Mesodermal cell (in vitro differentiated cells): ENCODE results near the gene GALC.

Experiments
- H3K27ac ChIP-seq: 2 replicates; pipeline ENCODE4 v1.7.0; 2013; ENCODE audit warnings: mild to moderate bottlenecking, low read depth, low read length, moderate library complexity; ENCODE audit not compliant: severe bottlenecking
- H3K36me3 ChIP-seq: 2 replicates; pipeline ENCODE4 v1.7.1; 2013; ENCODE audit warnings: mild to moderate bottlenecking, low read length, moderate library complexity; ENCODE audit not compliant: control insufficient read depth, insufficient read depth
- H3K4me1 ChIP-seq: one replicate; pipeline ENCODE4 v1.7.1; 2013; ENCODE audit warnings: mild to moderate bottlenecking, low read length; ENCODE audit not compliant: insufficient read depth, control insufficient read depth, poor library complexity, severe bottlenecking
- H3K4me3 ChIP-seq: 2 replicates; pipeline ENCODE4 v1.7.0; 2013; ENCODE audit warnings: low read length, control low read depth, mild to moderate bottlenecking; ENCODE audit not compliant: insufficient read depth, poor library complexity, severe bottlenecking; ENCODE audit errors: extremely low read depth
- H3K9me3 ChIP-seq: 2 replicates; pipeline ENCODE4 v1.7.1; 2013; ENCODE audit warnings: mild to moderate bottlenecking, low read length, moderate library complexity; ENCODE audit not compliant: control insufficient read depth
- WGBS, 2 experiments: methylation state at CpG; one replicate each; pipeline ENCODE4 v1.1.5; 2013; ENCODE audit warnings: missing lambda C conversion rate in 2 of 2; ENCODE audit not compliant: insufficient coverage in 2 of 2; 5-methylcytosine and 5-hydroxymethylcytosine counted together

GALC gene

GRCh38 chr14:87916103-87916885, 76.7 kb downstream of the GALC start:
- Histone ChIP-seq H3K36me3 (no peaks in the 10 kb centered on the region), H3K27ac (no peak overlapping the region), H3K4me3 (no peak overlapping the region), H3K9me3 (no peaks in the 10 kb centered on the region), H3K4me1 (no peaks in the 10 kb centered on the region)
- WGBS, 2 experiments, result 90% methylated on average over 25 to 27 of the region's 31 CpGs

DNA sequence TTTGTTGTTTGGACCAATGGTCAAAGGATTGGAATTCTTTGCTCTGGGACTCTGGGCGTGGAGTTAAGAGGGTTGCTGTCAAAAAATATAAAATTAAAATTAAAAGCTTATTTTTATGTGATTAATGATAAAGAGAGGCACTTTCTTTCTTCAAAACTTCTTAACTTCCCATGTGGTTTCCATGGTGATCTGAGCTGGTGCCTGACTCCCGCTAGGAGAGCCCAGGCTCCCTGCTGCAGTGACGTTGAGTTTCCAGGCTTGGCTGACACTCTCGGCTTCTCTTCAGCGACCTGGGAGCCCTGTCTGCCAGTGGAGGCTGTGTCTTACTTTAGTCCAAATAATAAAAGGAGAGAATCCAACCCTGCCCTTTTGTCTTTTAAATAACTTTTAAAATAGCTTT, 84.4 kb downstream of the GALC start:
- WGBS, 2 experiments, result 40 to 80% methylated on average over 1 to 2 of the region's 5 CpGs
- Histone ChIP-seq H3K4me3 (no peak overlapping the region), H3K36me3 (no peaks in the 10 kb centered on the region), H3K4me1 (no peaks in the 10 kb centered on the region), H3K9me3 (peaks cover 4% of the 10 kb centered on the region), H3K27ac (no peak overlapping the region)

DNA sequence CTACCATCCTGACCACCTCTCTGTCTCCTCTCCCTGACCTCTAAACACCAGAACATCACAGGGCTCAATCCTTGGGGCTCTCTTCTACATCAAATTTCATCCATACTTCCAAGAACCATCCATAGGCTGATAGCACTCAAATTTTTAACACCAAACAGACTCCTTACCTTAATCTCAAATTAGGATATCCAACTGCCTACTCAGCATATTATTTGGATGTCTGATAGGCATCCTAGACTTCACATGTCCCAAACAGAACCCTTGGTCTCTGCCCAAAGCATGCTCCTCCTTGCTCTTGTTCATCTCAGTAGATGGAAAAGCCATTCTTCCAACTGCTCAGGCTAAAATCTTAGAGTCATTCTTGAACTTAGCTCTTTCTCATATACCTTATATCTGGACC, 91.3 kb downstream of the GALC start:
- Histone ChIP-seq H3K9me3 (no peaks in the 10 kb centered on the region), H3K4me3 (no peak overlapping the region), H3K36me3 (no peaks in the 10 kb centered on the region), H3K27ac (no peak overlapping the region), H3K4me1 (peaks cover 19% of the 10 kb centered on the region)

- Histone ChIP-seq H3K4me3 (no peak overlapping the region), H3K9me3 (no peaks in the 10 kb centered on the region), H3K4me1 (peaks cover 20% of the 10 kb centered on the region), H3K27ac (no peak overlapping the region), H3K36me3 (no peaks in the 10 kb centered on the region)
- WGBS, 2 experiments, result 95 to 98% methylated on average over 3 of the region's 3 CpGs
These were observed 91.7 kb downstream of the GALC start for GRCh38 chr14:87901236-87901635.

GRCh38 chr14:87899228-87899627, 93.8 kb downstream of the GALC start:
- no peaks in the 10 kb centered on the region for H3K36me3 ChIP-seq
- H3K4me1 ChIP-seq, result peaks cover 20% of the 10 kb centered on the region
- H3K27ac ChIP-seq, result no peak overlapping the region
- no peaks in the 10 kb centered on the region for H3K9me3 ChIP-seq
- H3K4me3 ChIP-seq, result no peak overlapping the region

- Histone ChIP-seq H3K27ac (no peak overlapping the region), H3K9me3 (no peaks in the 10 kb centered on the region), H3K36me3 (no peaks in the 10 kb centered on the region), H3K4me1 (peaks cover 20% of the 10 kb centered on the region), H3K4me3 (no peak overlapping the region)
- 93% methylated on average over 1 of the region's 3 CpGs; no CpG with 5 or more reads in 1 of the 2 experiments for WGBS, 2 experiments
These were observed 94.7 kb downstream of the GALC start for GRCh38 chr14:87898301-87898700.

DNA sequence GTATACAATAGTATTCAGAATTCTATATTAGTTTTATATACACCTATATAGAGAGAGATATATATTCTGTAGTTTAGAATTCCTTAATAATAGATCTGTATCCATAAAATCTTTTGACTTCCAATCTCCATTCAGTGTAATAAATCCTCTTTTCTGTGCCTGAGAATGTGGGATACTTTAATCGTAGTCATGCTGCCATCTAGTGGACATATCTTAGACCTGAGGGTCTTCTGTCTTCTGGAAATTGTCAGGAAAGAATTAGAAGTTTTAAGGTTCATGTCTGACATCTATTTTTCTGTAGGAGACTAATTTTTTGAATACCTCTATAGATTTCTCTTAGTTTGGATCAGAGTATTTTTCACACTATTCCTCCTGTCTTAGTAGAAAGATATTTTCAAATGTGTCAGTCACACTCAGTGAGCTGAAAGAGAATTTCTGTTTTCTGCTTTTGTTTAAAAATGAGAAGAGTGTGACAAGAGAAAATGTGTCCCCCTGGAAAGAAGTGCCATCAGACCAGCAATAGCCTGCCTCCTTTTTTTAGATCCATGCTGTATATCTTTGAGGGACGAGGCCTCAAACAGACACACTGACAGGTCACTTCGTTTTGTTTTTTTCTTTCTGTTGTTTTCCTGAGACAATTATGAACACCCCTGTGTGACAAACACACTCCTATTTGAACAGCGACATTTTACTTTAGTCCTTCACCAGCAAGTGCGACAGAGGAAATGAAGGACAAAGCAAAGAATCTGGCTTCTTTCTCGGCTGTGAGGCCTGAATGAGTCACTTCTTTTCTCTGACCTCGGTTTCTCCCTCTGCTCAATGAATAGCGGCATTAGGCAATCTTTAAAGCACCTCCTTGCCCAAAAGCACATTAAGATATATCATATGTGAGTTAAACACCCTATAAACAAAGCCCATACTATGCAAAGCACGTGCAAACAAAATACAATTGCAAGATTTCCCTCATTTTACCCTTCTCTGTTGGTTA, 96.3 kb downstream of the GALC start:
- 43 to 45% methylated on average over 4 to 6 of the region's 9 CpGs for WGBS, 2 experiments
- H3K4me3 ChIP-seq, result no peak overlapping the region
- no peaks in the 10 kb centered on the region for H3K9me3 ChIP-seq
- H3K4me1 ChIP-seq, result peaks cover 20% of the 10 kb centered on the region
- H3K36me3 ChIP-seq, result no peaks in the 10 kb centered on the region
- H3K27ac ChIP-seq, result peak overlapping the region; percentile 81

DNA sequence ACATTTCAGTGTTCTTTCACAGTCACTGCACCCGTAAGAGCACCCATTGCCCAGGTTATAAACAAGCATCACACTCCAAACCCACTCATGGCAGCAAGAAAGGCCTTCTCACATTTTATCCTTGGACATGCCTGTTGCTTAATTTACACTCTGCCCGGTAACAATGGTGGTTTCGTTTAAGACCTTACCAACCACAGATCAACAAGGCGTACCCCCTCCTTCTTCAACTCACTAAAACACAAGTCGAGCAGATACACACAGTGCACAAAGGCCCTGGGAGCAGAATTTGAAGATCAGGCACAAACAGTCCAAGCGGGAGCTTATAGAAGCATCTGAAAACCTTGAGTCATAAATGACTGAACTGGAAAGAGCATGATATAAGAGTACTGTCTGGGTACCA, 98.1 kb downstream of the GALC start:
- WGBS, 2 experiments, result 63 to 75% methylated on average over 4 to 6 of the region's 6 CpGs
- Histone ChIP-seq H3K9me3 (no peaks in the 10 kb centered on the region), H3K4me3 (no peak overlapping the region), H3K27ac (no peak overlapping the region), H3K4me1 (peaks cover 20% of the 10 kb centered on the region), H3K36me3 (no peaks in the 10 kb centered on the region)

GRCh38 chr14:87892763-87893162, 100.2 kb downstream of the GALC start:
- H3K4me1 ChIP-seq, result peaks cover 12% of the 10 kb centered on the region
- WGBS, 2 experiments, result no CpG with 5 or more reads among the region's 2 CpGs

GRCh38 chr14:87888136-87888999, 104.6 kb downstream of the GALC start:
- H3K9me3 ChIP-seq, result no peaks in the 10 kb centered on the region
- H3K4me1 ChIP-seq, result no peaks in the 10 kb centered on the region
- no peak overlapping the region for H3K27ac ChIP-seq
- WGBS, 2 experiments, result 72 to 73% methylated on average over 12 to 13 of the region's 20 CpGs
- H3K36me3 ChIP-seq, result no peaks in the 10 kb centered on the region
- no peak overlapping the region for H3K4me3 ChIP-seq

More at GRCh38 chr14:87892763-87893162, 100.2 kb downstream of the GALC start:
- Histone ChIP-seq H3K27ac (no peak overlapping the region), H3K36me3 (no peaks in the 10 kb centered on the region), H3K4me3 (no peak overlapping the region), H3K9me3 (no peaks in the 10 kb centered on the region)
